ENCODE data around the gene GTF2H2C_2.
"Not testable (repeated sequence)": the region's sequence is repeated elsewhere in the genome, so short reads cannot be mapped to it uniquely, and the experiment has no call there.

DNA sequence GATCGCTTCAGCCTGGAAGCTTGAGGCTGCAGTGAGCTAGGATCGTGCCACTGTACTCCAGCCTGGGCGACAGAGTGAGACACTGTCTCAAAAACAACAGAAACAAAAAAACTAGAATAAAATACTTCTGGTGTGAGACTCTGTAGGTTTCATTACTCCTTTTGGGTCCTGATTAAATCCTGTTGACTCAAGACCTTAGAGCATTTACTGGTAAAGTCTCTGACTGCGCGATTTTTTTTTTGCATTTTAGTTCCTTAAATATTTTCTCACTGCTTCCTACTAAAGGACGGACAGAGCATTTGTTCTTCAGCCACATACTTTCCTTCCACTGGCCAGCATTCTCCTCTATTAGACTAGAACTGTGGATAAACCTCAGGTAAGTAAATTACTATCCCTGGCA is 46.8 kb downstream of the GTF2H2C_2 start:
- not testable (repeated sequence) for TF ChIP-seq POLR2AphosphoS5, POLR2A (IDR thresholded peaks at IDR 0.05)
- TF ChIP-seq, protein P1, sequence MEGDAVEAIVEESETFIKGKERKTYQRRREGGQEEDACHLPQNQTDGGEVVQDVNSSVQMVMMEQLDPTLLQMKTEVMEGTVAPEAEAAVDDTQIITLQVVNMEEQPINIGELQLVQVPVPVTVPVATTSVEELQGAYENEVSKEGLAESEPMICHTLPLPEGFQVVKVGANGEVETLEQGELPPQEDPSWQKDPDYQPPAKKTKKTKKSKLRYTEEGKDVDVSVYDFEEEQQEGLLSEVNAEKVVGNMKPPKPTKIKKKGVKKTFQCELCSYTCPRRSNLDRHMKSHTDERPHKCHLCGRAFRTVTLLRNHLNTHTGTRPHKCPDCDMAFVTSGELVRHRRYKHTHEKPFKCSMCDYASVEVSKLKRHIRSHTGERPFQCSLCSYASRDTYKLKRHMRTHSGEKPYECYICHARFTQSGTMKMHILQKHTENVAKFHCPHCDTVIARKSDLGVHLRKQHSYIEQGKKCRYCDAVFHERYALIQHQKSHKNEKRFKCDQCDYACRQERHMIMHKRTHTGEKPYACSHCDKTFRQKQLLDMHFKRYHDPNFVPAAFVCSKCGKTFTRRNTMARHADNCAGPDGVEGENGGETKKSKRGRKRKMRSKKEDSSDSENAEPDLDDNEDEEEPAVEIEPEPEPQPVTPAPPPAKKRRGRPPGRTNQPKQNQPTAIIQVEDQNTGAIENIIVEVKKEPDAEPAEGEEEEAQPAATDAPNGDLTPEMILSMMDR (IDR thresholded peaks at IDR 0.05): not testable (repeated sequence)

All from breast epithelium (tissue), 3 donors.